ENCODE results near the gene HRH1. TPM values are rescaled to one million over a fixed set of nuclear protein-coding genes. Genes with fewer than 3 reads are reported as not detected.

Gene HRH1
- total RNA-seq, 3 donors from 2014 or later (not counting 1 experiment from before 2014, with no cell fraction given), result not detected

- ATAC-seq, result no peak
- no peak overlapping the region for H3K27ac Mint-ChIP-seq
Observed at GRCh38 chr3:11195201-11195600, 40.9 kb downstream of the HRH1 start.

GRCh38 chr3:11195721-11196332 is 41.5 kb downstream of the HRH1 start:
- Mint-ChIP-seq H3K9me3 (no peaks in the 10 kb centered on the region), H3K4me3 (no peak overlapping the region), H3K36me3 (no peaks in the 10 kb centered on the region), H3K27me3 (ENCODE audit: low read depth in 2 of 2) (peaks cover 14% of the 10 kb centered on the region in 2 donors), H3K4me1 (peaks cover 0 to 7% of the 10 kb centered on the region in 2 donors), H3K27ac (no peak overlapping the region)
- TF ChIP-seq CTCF (IDR thresholded peaks at IDR 0.05), result no peak
- Histone ChIP-seq H3K4me1 (ENCODE audit: control insufficient read depth, insufficient read depth, low read length) (no peaks in the 10 kb centered on the region), H3K9me3 (ENCODE audit: control insufficient read depth, insufficient read depth, low read length) (no peaks in the 10 kb centered on the region), H3K27me3 (ENCODE audit: control insufficient read depth, insufficient read depth, low read length) (no peaks in the 10 kb centered on the region), H3K27ac (ENCODE audit: low read length) (no peak overlapping the region), H3K36me3 (ENCODE audit: control insufficient read depth, insufficient read depth, low read length) (no peaks in the 10 kb centered on the region), H3K4me3 (ENCODE audit: low read length) (no peak overlapping the region)
- no peak for ATAC-seq
- no peak for DNase-seq
- WGBS (ENCODE audit: insufficient coverage), result 50% methylated on average over 10 of the region's 10 CpGs
- intact Hi-C loops (cut with micrococcal nuclease), result no loop called here

More at GRCh38 chr3:11195201-11195600, 40.9 kb downstream of the HRH1 start:
- no peak overlapping the region for H3K4me3 Mint-ChIP-seq
- H3K27me3 Mint-ChIP-seq (ENCODE audit: low read depth in 2 of 2), result peaks cover 14% of the 10 kb centered on the region in 2 donors
- Histone ChIP-seq H3K9me3 (ENCODE audit: control insufficient read depth, insufficient read depth, low read length) (no peaks in the 10 kb centered on the region), H3K36me3 (ENCODE audit: control insufficient read depth, insufficient read depth, low read length) (no peaks in the 10 kb centered on the region), H3K4me3 (ENCODE audit: low read length) (no peak overlapping the region), H3K4me1 (ENCODE audit: control insufficient read depth, insufficient read depth, low read length) (no peaks in the 10 kb centered on the region), H3K27me3 (ENCODE audit: control insufficient read depth, insufficient read depth, low read length) (no peaks in the 10 kb centered on the region), H3K27ac (ENCODE audit: low read length) (no peak overlapping the region)
- DNase-seq, result no peak
- no peaks in the 10 kb centered on the region for H3K36me3 Mint-ChIP-seq
- no peaks in the 10 kb centered on the region for H3K9me3 Mint-ChIP-seq
- WGBS (ENCODE audit: insufficient coverage), result 9% methylated on average over 5 of the region's 5 CpGs
- intact Hi-C loops (cut with micrococcal nuclease), result no loop called here
- peaks cover 0 to 7% of the 10 kb centered on the region in 2 donors for H3K4me1 Mint-ChIP-seq
- no peak for TF ChIP-seq CTCF (IDR thresholded peaks at IDR 0.05)

GRCh38 chr3:11197484-11197883 is 43.2 kb downstream of the HRH1 start:
- no peaks in the 10 kb centered on the region for H3K36me3 ChIP-seq (ENCODE audit: control insufficient read depth, insufficient read depth, low read length)
- no peaks in the 10 kb centered on the region for H3K27me3 ChIP-seq (ENCODE audit: control insufficient read depth, insufficient read depth, low read length)
- no peak overlapping the region for H3K4me3 ChIP-seq (ENCODE audit: low read length)
- no peaks in the 10 kb centered on the region for H3K36me3 Mint-ChIP-seq
- H3K4me3 Mint-ChIP-seq, result no peak overlapping the region
- no peaks in the 10 kb centered on the region for H3K4me1 ChIP-seq (ENCODE audit: control insufficient read depth, insufficient read depth, low read length)
- H3K4me1 Mint-ChIP-seq, result peaks cover 0 to 7% of the 10 kb centered on the region in 2 donors
- H3K9me3 Mint-ChIP-seq, result no peaks in the 10 kb centered on the region
- ATAC-seq, result no peak
- no peak overlapping the region for H3K27ac ChIP-seq (ENCODE audit: low read length)
- TF ChIP-seq CTCF (IDR thresholded peaks at IDR 0.05), result no peak
- intact Hi-C loops (cut with micrococcal nuclease), result no loop called here
- no peak for DNase-seq
- H3K27me3 Mint-ChIP-seq (ENCODE audit: low read depth in 2 of 2), result peaks cover 14% of the 10 kb centered on the region in 2 donors
- H3K9me3 ChIP-seq (ENCODE audit: control insufficient read depth, insufficient read depth, low read length), result no peaks in the 10 kb centered on the region
- WGBS (ENCODE audit: insufficient coverage), result no CpG with 5 or more reads among the region's 1 CpG
- H3K27ac Mint-ChIP-seq, result no peak overlapping the region

GRCh38 chr3:11198070-11198469 is 43.8 kb downstream of the HRH1 start:
- H3K9me3 ChIP-seq (ENCODE audit: control insufficient read depth, insufficient read depth, low read length), result no peaks in the 10 kb centered on the region
- intact Hi-C loops (cut with micrococcal nuclease), result no loop called here
- no peak for TF ChIP-seq CTCF (IDR thresholded peaks at IDR 0.05)
- no peaks in the 10 kb centered on the region for H3K4me1 ChIP-seq (ENCODE audit: control insufficient read depth, insufficient read depth, low read length)
- DNase-seq (no peak), ATAC-seq (no peak)
- Mint-ChIP-seq H3K4me1 (peaks cover 0 to 7% of the 10 kb centered on the region in 2 donors), H3K27ac (no peak overlapping the region), H3K36me3 (no peaks in the 10 kb centered on the region), H3K4me3 (no peak overlapping the region), H3K27me3 (ENCODE audit: low read depth in 2 of 2) (peaks cover 14% of the 10 kb centered on the region in 2 donors), H3K9me3 (no peaks in the 10 kb centered on the region)
- no peaks in the 10 kb centered on the region for H3K36me3 ChIP-seq (ENCODE audit: control insufficient read depth, insufficient read depth, low read length)
- no peak overlapping the region for H3K27ac ChIP-seq (ENCODE audit: low read length)
- 86% methylated on average over 8 of the region's 8 CpGs for WGBS (ENCODE audit: insufficient coverage)
- H3K27me3 ChIP-seq (ENCODE audit: control insufficient read depth, insufficient read depth, low read length), result no peaks in the 10 kb centered on the region
- no peak overlapping the region for H3K4me3 ChIP-seq (ENCODE audit: low read length)
